COR-L47 (cell line): ENCODE results near the gene CD1B.
"Not testable (repeated sequence)": the region's sequence is repeated elsewhere in the genome, so short reads cannot be mapped to it uniquely, and the experiment has no call there.

Experiments used
- DNase-seq: peaks from one replicate; lab custom pipeline; 2025; lab: John Stamatoyannopoulos, UW

The CD1B gene

DNA sequence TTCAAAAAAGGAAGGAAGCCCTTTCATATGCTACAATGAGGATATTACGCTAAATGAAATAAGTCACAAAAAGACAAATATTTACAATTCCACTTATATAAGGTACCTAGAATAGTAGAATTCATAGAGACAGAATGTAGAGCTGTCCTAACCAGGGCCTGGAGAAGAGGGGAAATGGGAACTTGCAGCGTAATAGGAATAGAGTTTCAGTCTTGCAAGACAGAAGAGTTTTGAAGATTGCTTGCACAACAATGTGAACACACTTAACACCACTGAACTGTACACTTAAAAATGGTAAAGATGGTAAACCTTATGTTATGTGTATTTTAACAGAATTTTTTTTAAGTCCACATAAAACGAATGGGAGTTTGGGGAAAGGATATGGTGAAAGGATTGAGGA lies 2.9 kb downstream of the CD1B start:
- DNase-seq, result no peak

DNA sequence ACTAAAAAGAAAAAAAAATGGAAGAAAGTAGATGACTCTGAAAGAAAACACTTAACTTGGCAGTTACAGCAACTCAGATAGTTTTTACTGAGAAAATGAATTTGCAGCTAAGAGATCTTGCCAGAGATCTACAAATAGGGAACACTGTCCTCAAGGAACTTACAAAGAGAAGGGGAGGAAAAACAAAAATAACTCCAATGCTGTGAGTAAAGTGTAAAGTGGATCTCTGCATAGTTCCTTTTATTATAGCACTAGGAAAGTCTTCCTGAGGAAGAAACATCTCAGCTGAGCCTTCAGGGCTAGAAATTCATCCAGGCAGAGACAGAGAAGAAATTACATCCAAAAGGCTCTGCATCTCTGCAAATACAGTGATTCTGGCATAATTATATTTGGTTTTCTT lies 3.9 kb downstream of the CD1B start:
- DNase-seq, result no peak

DNA sequence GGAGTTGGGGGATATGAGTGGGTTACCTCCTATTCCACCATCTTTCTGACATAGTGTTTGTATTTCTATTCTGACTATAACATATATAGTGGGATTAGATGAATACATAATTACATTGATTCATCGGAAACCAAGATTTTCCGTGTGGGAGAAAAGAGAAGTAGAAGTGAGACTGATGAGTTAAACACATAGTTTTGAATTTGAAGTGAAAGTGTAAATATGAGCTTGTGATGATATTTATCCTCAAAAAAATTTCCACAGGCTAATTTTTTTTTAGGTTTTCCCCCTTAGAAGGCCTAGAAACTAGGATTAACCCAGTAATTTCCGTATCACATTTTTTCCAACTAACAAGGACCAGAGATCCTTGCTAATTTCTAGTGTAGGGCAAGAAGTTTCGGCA lies 6.9 kb downstream of the CD1B start:
- no peak for DNase-seq

DNA sequence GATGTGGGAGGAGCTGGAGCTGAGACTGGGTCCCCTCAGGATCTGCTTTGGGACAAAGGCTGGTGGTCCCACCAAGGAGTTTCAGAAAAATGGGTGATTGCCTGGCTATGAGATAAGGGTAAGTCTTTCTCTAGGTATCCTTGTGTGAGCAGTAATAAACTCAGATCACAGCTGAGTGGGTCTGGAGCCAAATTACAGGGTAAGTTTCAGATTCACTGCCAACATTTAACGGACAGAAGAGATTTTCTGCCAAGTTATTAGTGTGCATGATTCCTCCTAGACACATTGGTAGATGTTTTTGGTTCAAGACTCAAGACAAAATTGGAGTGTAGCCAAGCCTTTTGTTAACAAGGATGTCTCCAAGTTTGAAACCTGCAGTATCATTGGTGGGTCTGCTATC lies 7.5 kb downstream of the CD1B start:
- no peak for DNase-seq

DNA sequence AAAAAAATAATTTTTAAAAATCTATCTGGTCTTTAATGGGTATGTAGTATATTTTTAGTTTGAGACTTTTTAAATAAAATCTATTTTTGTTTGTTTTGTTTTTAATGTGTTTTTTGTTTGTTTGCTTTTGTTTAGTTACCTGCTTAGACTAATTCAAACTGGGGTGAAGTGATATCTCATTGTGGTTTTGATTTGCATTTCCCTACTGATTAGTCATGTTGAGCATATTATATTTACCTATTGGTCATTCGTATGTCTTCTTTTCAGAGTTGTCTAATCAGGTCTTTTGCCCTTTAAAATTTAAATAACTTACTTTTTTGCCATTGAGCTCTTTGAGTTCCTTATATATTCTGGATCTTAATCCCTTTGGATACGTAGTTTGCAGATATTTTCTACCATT lies 20.3 kb downstream of the CD1B start:
- no peak for DNase-seq

DNA sequence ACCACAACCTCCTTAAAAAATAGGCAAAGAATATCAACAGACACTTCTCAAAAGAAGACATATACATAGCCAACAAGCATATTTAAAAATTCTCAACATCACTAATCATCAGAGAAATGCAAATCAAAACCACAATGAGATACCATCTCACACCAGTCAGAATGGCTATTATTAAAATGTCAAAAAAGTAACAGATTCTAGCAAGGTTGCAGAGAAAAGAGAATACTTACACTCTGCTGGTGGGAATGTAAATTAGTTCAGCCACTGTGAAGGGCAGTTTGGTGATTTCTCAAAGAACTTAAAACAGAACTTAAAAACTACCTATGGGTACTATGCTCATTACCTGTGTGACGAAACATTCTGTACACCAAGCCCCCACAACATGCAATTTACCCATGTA lies 20.7 kb downstream of the CD1B start:
- DNase-seq, result no peak

DNA sequence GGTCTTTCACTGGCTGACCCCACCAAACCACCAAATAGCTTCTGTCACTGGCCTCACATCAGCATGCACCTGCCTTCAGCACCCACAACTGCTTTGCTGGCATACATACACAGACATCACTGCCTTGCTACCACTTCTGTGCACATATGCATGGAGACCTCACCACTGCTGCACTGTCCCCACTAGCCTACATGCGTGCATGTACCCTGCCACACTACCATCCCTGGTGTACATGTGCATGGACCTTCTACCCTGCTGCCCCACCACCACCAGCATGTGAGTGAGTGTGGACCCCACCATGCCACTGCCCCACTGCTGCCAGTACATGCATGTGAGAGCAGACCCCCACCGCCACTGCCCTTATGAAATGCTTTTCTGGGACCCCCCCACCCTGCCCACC lies 35.5 kb downstream of the CD1B start:
- DNase-seq, result no peak

DNA sequence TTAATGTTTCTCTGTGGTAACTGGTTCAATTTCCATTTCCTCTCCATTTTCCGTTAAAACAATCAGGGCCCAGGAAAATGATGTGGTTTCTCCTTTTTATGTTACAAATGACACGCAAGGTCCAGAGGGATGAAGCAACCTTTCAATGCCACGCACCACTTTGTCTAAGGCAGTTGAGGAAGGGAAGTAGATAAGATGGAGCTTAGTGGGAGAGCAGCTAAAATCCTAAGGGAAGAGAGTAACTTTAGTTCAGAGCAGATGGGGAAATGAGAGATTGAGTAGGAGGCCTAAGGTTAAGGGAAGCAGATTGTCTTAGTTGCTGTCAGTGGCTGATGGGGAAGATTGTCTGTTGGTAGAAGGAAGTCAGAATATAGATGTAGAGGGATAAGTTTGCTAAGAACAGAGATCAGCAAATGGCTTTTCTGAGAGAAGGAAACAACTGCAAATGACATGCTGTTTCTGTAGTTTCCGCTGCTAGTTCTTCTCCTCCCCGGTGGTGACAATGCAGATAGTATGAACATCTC lies 40.9 kb downstream of the CD1B start:
- DNase-seq, result no peak

DNA sequence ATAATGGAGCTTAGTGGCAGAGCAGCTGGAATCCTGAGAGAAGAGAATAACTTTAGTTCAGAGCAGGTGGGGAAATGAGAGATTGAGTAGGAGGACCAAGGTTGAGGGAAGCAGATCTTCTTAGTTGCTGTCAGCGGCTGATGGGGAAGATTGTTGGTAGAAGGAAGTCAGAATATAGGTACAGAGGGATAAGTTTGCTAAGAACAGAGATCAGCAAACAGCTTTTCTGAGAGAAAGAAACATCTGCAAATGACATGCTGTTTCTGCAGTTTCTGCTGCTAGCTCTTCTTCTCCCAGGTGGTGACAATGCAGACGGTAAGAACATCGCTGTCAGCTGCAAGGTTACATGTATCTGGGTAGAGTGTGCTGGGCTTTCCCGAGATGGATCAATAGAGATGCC lies 41.5 kb downstream of the CD1B start, which contains the start of gene CD1C:
CD1C (plus strand) TSS at position 113 of the 400 bp plus-strand sequence; CDS start at position 255, 142 bp downstream.
- DNase-seq, result no peak

DNA sequence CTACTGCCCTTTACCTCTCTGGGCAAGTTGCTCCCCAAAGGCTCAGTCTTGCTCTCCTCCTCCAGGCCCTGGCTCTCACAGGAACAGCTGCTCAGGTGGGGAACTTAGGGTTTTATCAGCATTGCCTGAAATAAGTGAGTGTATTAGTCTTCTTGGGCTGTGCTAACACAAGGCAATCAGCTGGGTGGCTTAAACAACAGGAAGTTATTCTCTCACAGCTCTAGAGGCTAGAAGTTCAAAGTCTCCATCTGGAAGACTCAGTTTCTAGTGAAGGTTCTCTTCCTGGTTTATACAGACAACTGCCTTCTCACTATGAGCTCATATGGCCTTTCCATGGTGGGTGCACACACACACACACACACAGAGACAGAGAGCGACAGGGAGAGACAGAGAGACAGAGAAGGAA lies 44.4 kb downstream of the CD1B start:
- DNase-seq, result no peak

DNA sequence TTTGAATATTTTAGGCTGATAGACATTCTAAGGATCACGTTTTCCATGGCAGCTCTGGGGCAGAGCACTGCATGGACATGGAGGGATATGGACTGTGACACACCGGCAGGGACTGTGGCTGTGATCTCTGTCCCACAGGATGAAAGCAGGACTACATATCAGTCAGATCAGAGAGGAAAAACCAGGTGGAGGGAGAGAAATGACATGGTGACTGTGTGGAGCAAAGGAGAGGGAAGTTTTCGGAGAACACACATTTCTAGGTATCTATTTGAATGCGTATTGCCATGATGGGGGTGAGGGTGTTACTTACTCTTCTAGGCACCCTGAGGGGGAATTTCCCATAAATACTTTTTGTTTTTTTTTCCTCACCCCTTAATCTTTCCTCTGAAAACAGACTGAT lies 44.8 kb downstream of the CD1B start:
- no peak for DNase-seq

DNA sequence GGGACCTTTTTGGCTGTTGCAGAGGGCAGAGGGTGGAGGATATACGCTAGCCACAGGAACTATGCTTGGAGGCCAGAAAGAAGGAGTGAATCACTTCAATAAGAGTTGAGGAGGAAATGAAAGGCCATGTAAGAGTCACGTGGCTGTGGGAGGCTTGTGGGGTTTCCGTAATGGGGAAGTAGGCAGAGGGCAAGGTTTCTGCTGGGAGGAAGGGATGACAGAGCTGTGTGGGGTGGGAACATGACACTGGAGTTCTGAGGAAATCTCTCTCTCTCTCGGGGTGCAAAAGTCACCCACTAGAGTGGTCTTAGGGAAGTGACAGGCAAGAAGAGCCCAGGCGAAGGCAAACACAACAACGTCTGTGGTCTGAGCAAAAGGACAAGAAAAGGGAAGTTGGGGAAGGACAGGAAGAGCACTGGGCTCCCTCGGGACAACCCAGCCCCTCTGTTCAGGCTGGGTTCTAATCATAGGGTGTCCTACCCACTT lies 45.5 kb downstream of the CD1B start:
- DNase-seq, result no peak

DNA sequence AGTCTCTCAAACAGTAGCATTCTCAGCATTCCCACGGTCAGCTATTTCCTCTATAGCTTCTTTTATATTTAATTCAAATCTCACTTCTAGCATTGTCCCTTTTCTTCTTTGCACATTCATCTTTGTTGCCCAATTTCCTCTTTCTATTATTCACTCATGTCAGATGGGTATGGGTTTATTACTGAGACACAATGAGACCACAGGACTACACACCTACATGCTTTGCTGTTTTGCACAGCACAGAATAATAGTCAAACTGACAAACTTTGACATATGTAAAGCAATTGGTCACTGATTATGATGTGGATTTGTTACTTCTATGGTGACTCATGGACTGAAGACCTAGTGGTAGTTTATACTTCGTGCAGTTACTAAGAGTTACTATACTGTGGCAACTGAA lies 47.4 kb downstream of the CD1B start:
- DNase-seq, result no peak

DNA sequence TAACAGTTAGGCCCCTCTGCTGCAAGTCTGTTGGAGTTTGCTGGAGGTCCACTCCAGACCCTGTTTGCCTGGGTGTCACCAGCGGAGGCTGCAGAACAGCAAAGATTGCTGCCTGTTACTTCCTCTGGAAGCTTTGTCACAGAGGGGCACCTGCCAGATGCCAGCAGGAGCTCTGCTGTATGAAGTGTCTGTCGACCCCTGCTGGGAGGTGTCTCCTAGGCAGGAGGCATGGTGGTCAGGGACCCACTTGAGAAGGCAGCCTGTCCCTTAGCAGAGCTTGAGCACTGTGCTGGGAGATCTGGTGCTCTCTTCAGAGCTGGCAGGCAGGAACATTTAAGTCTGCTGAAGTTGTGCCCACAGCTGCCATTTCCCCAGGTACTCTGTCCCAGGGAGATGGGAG lies 48.9 kb downstream of the CD1B start:
- DNase-seq, result not testable (repeated sequence)
